Mesodermal cell (in vitro differentiated cells): ENCODE data around the gene OR1L6. TPM values are rescaled to one million over a fixed set of nuclear protein-coding genes. Genes with fewer than 3 reads are reported as not detected.

Source experiments
- H3K27ac ChIP-seq: 2 replicates; pipeline ENCODE4 v1.7.0; 2013; ENCODE audit warnings: mild to moderate bottlenecking, low read depth, low read length, moderate library complexity; ENCODE audit not compliant: severe bottlenecking
- H3K36me3 ChIP-seq: 2 replicates; pipeline ENCODE4 v1.7.1; 2013; ENCODE audit warnings: mild to moderate bottlenecking, low read length, moderate library complexity; ENCODE audit not compliant: control insufficient read depth, insufficient read depth
- H3K4me1 ChIP-seq: one replicate; pipeline ENCODE4 v1.7.1; 2013; ENCODE audit warnings: mild to moderate bottlenecking, low read length; ENCODE audit not compliant: insufficient read depth, control insufficient read depth, poor library complexity, severe bottlenecking
- H3K4me3 ChIP-seq: 2 replicates; pipeline ENCODE4 v1.7.0; 2013; ENCODE audit warnings: low read length, control low read depth, mild to moderate bottlenecking; ENCODE audit not compliant: insufficient read depth, poor library complexity, severe bottlenecking; ENCODE audit errors: extremely low read depth
- H3K9me3 ChIP-seq: 2 replicates; pipeline ENCODE4 v1.7.1; 2013; ENCODE audit warnings: mild to moderate bottlenecking, low read length, moderate library complexity; ENCODE audit not compliant: control insufficient read depth
- WGBS, 2 experiments: methylation state at CpG; one replicate each; pipeline ENCODE4 v1.1.5; 2013; ENCODE audit warnings: missing lambda C conversion rate in 2 of 2; ENCODE audit not compliant: insufficient coverage in 2 of 2; 5-methylcytosine and 5-hydroxymethylcytosine counted together
- polyA plus RNA-seq, 2 experiments: library from polyadenylated mRNA; stranded (reverse); fragments of 50-300 nt; gene quantifications; one replicate each; pipeline ENCODE4 v1.2.3, GENCODE V29; 2013

Gene OR1L6, protein sequence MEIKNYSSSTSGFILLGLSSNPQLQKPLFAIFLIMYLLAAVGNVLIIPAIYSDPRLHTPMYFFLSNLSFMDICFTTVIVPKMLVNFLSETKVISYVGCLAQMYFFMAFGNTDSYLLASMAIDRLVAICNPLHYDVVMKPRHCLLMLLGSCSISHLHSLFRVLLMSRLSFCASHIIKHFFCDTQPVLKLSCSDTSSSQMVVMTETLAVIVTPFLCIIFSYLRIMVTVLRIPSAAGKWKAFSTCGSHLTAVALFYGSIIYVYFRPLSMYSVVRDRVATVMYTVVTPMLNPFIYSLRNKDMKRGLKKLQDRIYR
- polyA plus RNA-seq (2013, experiment 1 of 2) = not detected
- polyA plus RNA-seq (2013, experiment 2 of 2) = not detected

DNA sequence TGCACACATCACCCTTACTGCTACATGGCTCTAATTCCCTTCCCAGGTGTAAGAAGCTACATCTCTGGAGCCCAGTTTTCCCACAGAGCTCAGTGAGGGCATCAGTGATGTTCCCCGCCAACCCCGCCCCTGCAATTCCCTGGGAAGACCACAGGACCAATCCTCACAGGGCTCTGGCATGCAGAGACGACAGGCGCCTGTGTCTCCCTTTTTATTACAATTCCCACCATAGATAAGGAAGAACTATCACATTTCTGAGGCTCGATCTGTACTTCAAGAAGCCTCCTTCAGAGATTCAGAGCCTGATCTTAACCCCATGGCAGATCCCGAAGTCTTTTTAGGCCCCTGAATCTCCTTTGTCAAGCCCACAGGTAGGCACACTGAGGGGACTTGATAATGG lies at the start of gene OR1L6:
OR1L6 (plus strand) TSS at position 301 of the 400 bp plus-strand sequence. CDS start 7,545 bp downstream, outside the sequence.
- Histone ChIP-seq H3K27ac (no peak within 1 kb of the TSS), H3K36me3 (no peaks in the 10 kb centered on the region), H3K9me3 (peaks cover 21% of the 10 kb centered on the region), H3K4me3 (no peak within 1 kb of the TSS), H3K4me1 (no peaks in the 10 kb centered on the region)
- 60 to 67% methylated on average over 6 of the region's 6 CpGs for WGBS, 2 experiments

DNA sequence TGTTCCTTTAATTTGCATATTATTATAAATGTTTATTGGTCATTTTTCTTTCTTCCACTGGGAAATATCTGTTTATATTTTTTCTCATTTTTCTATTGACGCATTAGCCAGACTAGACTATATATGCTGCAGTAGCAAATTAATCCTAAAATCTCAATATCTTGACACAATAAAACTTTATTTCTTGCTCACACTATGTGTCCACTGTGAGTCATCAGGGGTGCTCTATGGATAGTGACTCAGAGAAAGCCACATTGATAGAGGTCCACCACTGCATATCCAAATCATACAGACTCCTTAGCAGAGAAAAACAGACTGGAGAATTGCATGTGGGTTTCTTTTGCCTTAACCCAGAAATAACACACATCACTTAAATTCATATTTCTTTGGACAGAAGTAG lies 46.4 kb upstream of the OR1L6 start:
- H3K4me3 ChIP-seq = no peak overlapping the region
- no CpG with 5 or more reads among the region's 1 CpG for WGBS, 2 experiments
- peaks cover 3% of the 10 kb centered on the region for H3K9me3 ChIP-seq
- H3K36me3 ChIP-seq = no peaks in the 10 kb centered on the region
- H3K4me1 ChIP-seq = no peaks in the 10 kb centered on the region
- no peak overlapping the region for H3K27ac ChIP-seq

DNA sequence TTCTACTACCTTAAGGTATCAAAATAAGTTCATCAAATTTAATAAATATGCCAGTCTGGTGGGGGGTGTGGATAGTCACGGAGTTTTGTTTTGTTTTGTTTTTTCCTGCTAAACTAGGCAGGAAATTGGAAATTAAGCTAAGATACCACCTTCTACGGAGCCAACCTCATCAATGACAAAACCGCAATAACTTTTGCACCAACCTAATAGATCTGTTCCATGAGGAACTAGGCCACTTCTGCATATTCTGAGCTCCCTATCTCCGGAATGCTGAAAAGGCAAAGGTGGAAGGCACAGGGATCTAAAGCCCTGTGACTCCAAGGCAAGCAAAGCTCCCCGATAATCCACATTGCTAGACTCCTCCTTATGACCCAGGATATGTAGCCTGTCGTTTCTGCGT lies 24.1 kb upstream of the OR1L6 start:
- no peak overlapping the region for H3K27ac ChIP-seq
- no peak overlapping the region for H3K4me3 ChIP-seq
- peaks cover 18% of the 10 kb centered on the region for H3K9me3 ChIP-seq
- no peaks in the 10 kb centered on the region for H3K4me1 ChIP-seq
- H3K36me3 ChIP-seq = no peaks in the 10 kb centered on the region
- WGBS, 2 experiments = 81 to 82% methylated on average over 4 to 6 of the region's 7 CpGs

DNA sequence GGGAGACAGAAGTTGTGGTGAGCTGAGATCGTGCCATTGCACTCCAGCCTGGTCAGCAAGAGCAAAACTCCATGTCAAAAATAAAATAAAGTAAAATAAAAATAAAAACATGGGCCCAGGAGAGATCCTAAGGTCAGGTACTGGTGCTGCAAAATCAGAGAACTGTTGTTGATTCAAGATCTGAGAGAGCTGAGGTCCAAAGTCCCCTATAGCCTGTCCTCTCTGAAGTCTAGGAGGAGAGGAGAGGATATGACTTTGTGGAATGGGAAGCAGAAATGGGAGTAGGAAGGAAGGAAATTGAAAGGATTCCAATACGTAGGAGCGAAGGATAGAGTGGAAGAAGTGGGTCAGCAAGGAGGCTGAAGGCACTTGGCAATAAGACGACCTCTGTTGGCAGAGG lies 22.9 kb upstream of the OR1L6 start:
- no peaks in the 10 kb centered on the region for H3K4me1 ChIP-seq
- no peak overlapping the region for H3K27ac ChIP-seq
- no peaks in the 10 kb centered on the region for H3K36me3 ChIP-seq
- 50% methylated on average over 2 of the region's 4 CpGs; no CpG with 5 or more reads in 1 of the 2 experiments for WGBS, 2 experiments
- H3K4me3 ChIP-seq = no peak overlapping the region
- H3K9me3 ChIP-seq = peaks cover 28% of the 10 kb centered on the region

DNA sequence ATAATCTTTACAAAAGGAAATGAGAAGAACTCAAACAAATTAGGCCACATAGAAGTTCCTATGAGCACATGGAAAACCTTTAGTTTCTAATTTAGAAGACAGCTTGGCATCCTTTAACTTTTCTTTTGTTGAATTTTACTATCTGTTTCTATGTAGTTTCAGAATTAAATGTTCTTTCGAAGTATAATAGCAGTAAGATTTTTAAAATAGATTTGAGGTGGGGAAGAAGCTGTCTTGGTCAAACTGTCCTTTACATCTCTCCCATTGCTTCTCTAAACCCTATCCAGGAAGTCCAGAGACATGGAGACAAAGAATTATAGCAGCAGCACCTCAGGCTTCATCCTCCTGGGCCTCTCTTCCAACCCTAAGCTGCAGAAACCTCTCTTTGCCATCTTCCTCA lies 18.4 kb upstream of the OR1L6 start, which contains the start of gene OR1L4:
OR1L4 (plus strand) TSS at position 301 of the 400 bp plus-strand sequence; CDS start at position 301, 0 bp downstream.
- no CpG with 5 or more reads among the region's 1 CpG for WGBS, 2 experiments

DNA sequence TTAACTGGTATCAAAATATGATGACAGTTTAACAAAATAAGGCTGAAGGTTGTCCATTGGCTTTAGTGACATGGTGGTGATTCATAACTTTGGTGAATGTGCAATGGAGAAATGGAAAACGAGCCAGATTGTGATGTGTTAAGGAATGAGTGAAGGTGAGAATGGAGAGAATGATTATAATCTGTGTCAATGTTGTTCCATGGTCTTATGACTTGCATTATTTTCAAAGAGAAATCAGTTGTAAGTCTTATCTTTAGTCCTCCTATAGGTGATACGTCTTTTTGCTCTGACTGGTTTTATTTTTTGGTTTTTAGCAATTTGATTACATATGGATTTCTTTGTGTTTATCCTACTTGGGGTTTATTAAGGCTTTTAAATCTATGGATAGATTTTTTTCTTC lies 12.7 kb downstream of the OR1L6 start:
- H3K4me3 ChIP-seq = no peak overlapping the region
- no peaks in the 10 kb centered on the region for H3K4me1 ChIP-seq
- no peak overlapping the region for H3K27ac ChIP-seq
- 0% methylated on average over 1 of the region's 2 CpGs for WGBS, 2 experiments
- H3K36me3 ChIP-seq = no peaks in the 10 kb centered on the region
- H3K9me3 ChIP-seq = peaks cover 26% of the 10 kb centered on the region

More for the DNA sequence above, 18.4 kb upstream of the OR1L6 start, which contains the start of gene OR1L4:
- Histone ChIP-seq H3K27ac (no peak within 1 kb of the TSS), H3K36me3 (no peaks in the 10 kb centered on the region), H3K4me1 (no peaks in the 10 kb centered on the region), H3K9me3 (peaks cover 28% of the 10 kb centered on the region), H3K4me3 (no peak within 1 kb of the TSS)

DNA sequence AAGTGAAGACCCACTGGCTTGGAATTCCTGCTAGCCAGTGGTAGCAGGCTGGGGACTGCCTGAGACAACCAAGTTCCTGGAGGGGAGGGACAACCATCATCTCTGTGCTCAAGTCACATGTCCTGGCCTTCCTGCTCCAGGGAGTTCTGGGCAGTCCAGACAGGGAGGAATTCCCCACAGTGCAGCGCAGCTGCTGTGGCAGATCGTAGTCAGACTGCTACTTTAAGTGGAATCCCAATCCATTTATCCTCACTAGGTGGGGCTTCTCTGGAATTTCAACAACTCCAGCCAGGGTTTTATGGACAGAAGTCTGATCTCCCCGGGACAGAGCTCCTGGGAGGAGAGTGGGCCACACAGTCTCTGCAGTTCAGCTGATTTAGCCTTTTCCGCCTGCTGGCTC lies 25.7 kb downstream of the OR1L6 start:
- 76 to 81% methylated on average over 3 to 4 of the region's 4 CpGs for WGBS, 2 experiments
- no peak overlapping the region for H3K4me3 ChIP-seq
- no peaks in the 10 kb centered on the region for H3K4me1 ChIP-seq
- H3K27ac ChIP-seq = no peak overlapping the region
- H3K9me3 ChIP-seq = peaks cover 11% of the 10 kb centered on the region
- no peaks in the 10 kb centered on the region for H3K36me3 ChIP-seq

DNA sequence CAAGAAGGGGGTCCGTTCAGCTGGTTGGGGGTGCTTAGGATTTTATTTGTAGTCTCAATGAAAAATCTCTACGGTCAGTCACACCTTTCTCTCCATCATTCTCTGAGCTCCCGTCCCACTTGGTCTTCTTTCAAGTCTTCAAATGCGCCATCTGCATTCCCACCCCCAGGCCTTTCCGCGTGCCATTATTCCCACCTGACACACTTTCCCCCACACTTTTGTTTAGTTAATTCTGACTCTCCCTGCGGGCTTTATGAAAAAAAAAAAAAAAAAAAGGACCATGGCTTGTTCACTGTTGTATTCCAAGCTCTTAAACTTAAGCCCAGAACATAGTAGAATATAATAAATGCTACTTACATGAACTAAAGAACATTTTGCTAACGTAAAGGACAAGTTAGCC lies 34.9 kb downstream of the OR1L6 start:
- WGBS, 2 experiments = 91 to 98% methylated on average over 5 to 6 of the region's 8 CpGs
- Histone ChIP-seq H3K4me1 (peaks cover 9% of the 10 kb centered on the region), H3K9me3 (peaks cover 6% of the 10 kb centered on the region), H3K36me3 (no peaks in the 10 kb centered on the region), H3K27ac (no peak overlapping the region), H3K4me3 (no peak overlapping the region)

DNA sequence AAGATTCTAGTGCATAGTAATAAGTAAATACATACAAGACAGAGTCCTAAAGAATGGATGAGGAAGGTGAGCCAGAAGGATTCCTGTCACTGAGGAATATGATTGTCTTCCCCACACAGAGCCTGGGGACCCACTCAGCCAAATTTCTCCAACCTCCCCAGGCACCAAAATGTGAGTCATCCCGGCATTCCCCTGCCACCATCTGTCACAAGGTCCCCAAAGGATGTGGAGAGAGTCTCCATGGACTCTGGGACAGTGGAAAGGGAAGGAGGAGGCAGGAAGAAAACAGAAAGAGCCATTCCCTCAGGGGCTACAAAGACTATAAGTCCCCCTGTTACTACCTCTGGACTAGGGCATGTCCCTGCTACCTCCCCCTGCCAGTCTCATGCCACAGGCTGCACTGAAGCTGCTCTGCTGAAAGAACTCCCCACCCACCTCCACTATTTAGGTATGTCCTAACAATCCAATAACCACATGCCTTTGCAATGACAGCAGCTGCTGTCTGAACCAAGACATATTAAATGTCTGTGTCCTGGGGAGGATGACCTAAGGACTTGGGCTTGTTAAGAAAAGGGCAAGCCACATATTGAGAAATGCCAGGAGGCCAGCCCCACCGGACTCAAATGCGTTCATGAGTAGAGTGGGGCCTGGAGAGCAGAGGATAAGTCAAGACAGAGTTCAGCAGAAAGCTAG lies 36.0 kb downstream of the OR1L6 start:
- peaks cover 2% of the 10 kb centered on the region for H3K9me3 ChIP-seq
- H3K4me3 ChIP-seq = no peak overlapping the region
- WGBS, 2 experiments = 65 to 83% methylated on average over 1 to 2 of the region's 3 CpGs
- H3K4me1 ChIP-seq = peaks cover 9% of the 10 kb centered on the region
- H3K27ac ChIP-seq = no peak overlapping the region
- no peaks in the 10 kb centered on the region for H3K36me3 ChIP-seq

DNA sequence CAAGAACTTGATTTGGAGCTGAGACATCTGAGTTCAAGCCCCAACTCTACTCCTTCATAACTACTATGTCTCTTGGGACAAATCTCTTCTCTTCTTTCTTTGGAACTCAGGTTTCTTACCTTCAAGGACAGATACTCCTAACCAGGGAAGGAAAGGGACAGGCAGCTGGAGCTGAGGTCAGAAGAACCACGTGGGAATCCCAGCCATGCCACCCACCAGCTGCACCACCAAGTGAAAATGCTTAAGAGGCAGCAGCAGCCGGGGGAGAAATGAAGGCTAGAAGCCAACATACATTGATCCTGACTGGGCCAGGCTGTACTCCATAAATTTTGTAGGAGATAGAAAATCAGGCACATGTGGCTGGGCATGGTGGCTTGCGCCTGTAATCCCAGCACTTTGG lies 37.1 kb downstream of the OR1L6 start:
- H3K27ac ChIP-seq = no peak overlapping the region
- whole genome bisulfite sequencing, 2 experiments = 89 to 90% methylated on average over 1 to 2 of the region's 3 CpGs
- no peak overlapping the region for H3K4me3 ChIP-seq
- H3K9me3 ChIP-seq = no peaks in the 10 kb centered on the region
- H3K36me3 ChIP-seq = no peaks in the 10 kb centered on the region
- peaks cover 9% of the 10 kb centered on the region for H3K4me1 ChIP-seq

DNA sequence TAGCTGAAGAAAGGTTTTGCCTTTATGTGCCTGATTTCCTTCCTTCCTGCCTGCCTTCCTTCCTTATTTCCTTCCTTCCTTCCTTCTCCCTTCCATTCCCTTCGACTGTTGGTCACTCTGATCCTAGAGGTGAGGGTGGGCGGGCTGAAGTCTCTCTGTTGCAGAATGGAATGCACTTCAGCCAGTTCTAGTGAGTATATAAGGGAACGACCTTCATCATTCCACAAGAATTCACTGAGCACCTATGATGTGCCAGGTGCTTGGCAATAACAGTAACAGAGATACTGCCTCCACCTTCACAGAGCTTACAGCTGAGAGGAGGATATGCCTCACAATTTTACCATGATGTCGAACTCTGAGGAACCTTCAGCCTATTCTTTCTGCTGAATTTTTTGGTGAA lies 37.9 kb downstream of the OR1L6 start:
- WGBS, 2 experiments = 80% methylated on average over 1 of the region's 4 CpGs; no CpG with 5 or more reads in 1 of the 2 experiments
- Histone ChIP-seq H3K9me3 (no peaks in the 10 kb centered on the region), H3K4me1 (peaks cover 9% of the 10 kb centered on the region), H3K27ac (no peak overlapping the region), H3K36me3 (no peaks in the 10 kb centered on the region), H3K4me3 (no peak overlapping the region)
